ENCODE data around the gene CCDC158. TPM values are rescaled to one million over a fixed set of nuclear protein-coding genes. Genes with fewer than 3 reads are reported as not detected.

Gene CCDC158
- total and polyA plus RNA-seq, 2 experiments from 2014 or later = 0.21 to 0.27 TPM

- H3K79me2 ChIP-seq (replicated peaks; ENCODE audit: insufficient read depth) = no peaks in the 10 kb centered on the region
- no peak overlapping the region for H2AFZ ChIP-seq
- H3K36me3 Mint-ChIP-seq (ENCODE audit: low read depth) = no peaks in the 10 kb centered on the region
- no peaks in the 10 kb centered on the region for H3K36me3 ChIP-seq (ENCODE audit: insufficient read depth)
- 0 out of 2 replicates have a peak overlapping the region, but pooled peaks have one; percentile 53 for H3K27ac Mint-ChIP-seq
- peaks cover 3% of the 10 kb centered on the region for H3K27me3 Mint-ChIP-seq (ENCODE audit: insufficient read depth, low read depth, poor library complexity)
- ATAC-seq = no peak
- H3K4me1 Mint-ChIP-seq = peaks cover 30% of the 10 kb centered on the region
- H3K27ac ChIP-seq (ENCODE audit: low read depth) = no peak overlapping the region
- H3K9me2 ChIP-seq (ENCODE audit: insufficient read depth) = no peaks in the 10 kb centered on the region
- H4K20me1 ChIP-seq (replicated peaks; ENCODE audit: insufficient read depth) = no peaks in the 10 kb centered on the region
- no peak for DNase-seq (ENCODE audit: low spot score)
- H3K9me3 Mint-ChIP-seq = no peaks in the 10 kb centered on the region
- TF ChIP-seq NANOG (IDR thresholded peaks at IDR 0.05; ENCODE audit: borderline replicate concordance) (no peak), POLR2AphosphoS5 (IDR thresholded peaks at IDR 0.05; ENCODE audit: low read depth) (no peak), ETS1 (IDR thresholded peaks at IDR 0.05) (no peak), ZNF462 (CRISPR knock-in tag; IDR thresholded peaks at IDR 0.05) (no peak), ZNF331 (CRISPR knock-in tag; IDR thresholded peaks at IDR 0.05; ENCODE audit: low read depth) (no peak)
- no peak overlapping the region for H3K4me3 ChIP-seq
- no peaks in the 10 kb centered on the region for H3F3A ChIP-seq (replicated peaks; ENCODE audit: low read depth)
- peaks cover 14% of the 10 kb centered on the region for H3K4me1 ChIP-seq (ENCODE audit: insufficient read depth)
- no peak overlapping the region for H3K4me3 Mint-ChIP-seq
- no peaks in the 10 kb centered on the region for H3K27me3 ChIP-seq (ENCODE audit: insufficient read depth)
- H3K4me2 ChIP-seq = no peak overlapping the region
These were observed 26.5 kb upstream of the CCDC158 start for GRCh38 chr4:76447393-76447851.

GRCh38 chr4:76445911-76446310 is 25.0 kb upstream of the CCDC158 start:
- Histone ChIP-seq H3K4me3 (no peak overlapping the region), H3K36me3 (ENCODE audit: insufficient read depth) (no peaks in the 10 kb centered on the region), H3K79me2 (replicated peaks; ENCODE audit: insufficient read depth) (no peaks in the 10 kb centered on the region), H3K9me2 (ENCODE audit: insufficient read depth) (no peaks in the 10 kb centered on the region), H3K27ac (ENCODE audit: low read depth) (no peak overlapping the region), H2AFZ (no peak overlapping the region), H3K27me3 (ENCODE audit: insufficient read depth) (no peaks in the 10 kb centered on the region), H3K4me2 (no peak overlapping the region), H3F3A (replicated peaks; ENCODE audit: low read depth) (no peaks in the 10 kb centered on the region), H4K20me1 (replicated peaks; ENCODE audit: insufficient read depth) (no peaks in the 10 kb centered on the region), H3K4me1 (ENCODE audit: insufficient read depth) (peaks cover 14% of the 10 kb centered on the region)
- no peaks in the 10 kb centered on the region for H3K36me3 Mint-ChIP-seq (ENCODE audit: low read depth)
- H3K4me1 Mint-ChIP-seq = peaks cover 35% of the 10 kb centered on the region
- DNase-seq (ENCODE audit: low spot score) (no peak), ATAC-seq (no peak)
- no peak overlapping the region for H3K4me3 Mint-ChIP-seq
- H3K27ac Mint-ChIP-seq = no peak overlapping the region
- H3K27me3 Mint-ChIP-seq (ENCODE audit: insufficient read depth, low read depth, poor library complexity) = peaks cover 5% of the 10 kb centered on the region
- no peaks in the 10 kb centered on the region for H3K9me3 Mint-ChIP-seq
- no peak for TF ChIP-seq STAT1 (IDR thresholded peaks at IDR 0.05; ENCODE audit: unreplicated experiment)
- no peak for TF ChIP-seq JUNB (IDR thresholded peaks at IDR 0.05; ENCODE audit: unreplicated experiment)
- no peak for TF ChIP-seq POLR2AphosphoS5 (IDR thresholded peaks at IDR 0.05; ENCODE audit: low read depth)
- no peak for TF ChIP-seq ZNF114 (CRISPR knock-in tag; IDR thresholded peaks at IDR 0.05)
- no peak for TF ChIP-seq CREB1 (CRISPR knock-in tag; IDR thresholded peaks at IDR 0.05; ENCODE audit: low read depth)
